Glomerular visceral epithelial cell (primary cell): ENCODE data around the gene GINS2.

Source experiments
- DNase-seq: peaks from one replicate; pipeline ENCODE4 v3.0.0-alpha.2; 2016; ENCODE audit errors: extremely low spot score

Gene GINS2

DNA sequence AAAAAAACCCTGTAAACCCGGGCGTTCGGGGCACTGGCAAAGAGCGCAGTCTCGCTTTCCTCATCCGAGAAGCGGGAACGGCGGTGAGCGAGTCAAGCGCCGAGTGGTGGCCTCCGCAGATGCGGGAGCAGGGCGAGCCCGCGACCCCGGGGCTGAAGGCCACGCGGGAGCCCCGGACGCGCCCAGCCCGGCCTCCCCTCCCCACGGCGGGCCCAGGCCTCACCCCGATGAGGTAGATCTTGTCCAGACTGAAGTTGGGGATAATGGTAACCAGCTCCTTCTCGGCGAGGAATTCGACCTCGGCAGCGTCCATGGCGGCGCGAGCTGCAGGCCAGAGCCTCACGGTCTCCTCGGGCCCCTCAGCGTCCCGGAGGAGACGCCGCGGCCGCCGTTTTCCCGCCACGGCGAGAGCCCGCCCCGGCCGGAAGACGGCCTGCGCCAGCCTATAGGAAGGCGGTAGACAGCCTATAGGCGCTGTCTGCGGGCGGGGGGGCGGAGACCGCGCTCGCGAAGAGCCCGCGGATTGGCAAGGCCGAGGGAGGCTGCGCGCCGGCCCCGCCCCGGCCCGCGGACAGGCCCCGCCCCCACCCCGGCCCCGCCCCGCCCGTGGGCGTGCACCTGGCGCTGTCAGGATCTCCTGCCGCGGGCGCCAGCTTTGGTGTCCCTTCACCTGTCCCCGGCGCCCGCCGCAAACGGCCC lies at the start of gene GINS2:
TSS of gene GINS2 (minus strand) at position 369 of the 699 bp plus-strand sequence. CDS start at position 313, 56 bp downstream.
- DNase-seq, result peak; percentile 93

DNA sequence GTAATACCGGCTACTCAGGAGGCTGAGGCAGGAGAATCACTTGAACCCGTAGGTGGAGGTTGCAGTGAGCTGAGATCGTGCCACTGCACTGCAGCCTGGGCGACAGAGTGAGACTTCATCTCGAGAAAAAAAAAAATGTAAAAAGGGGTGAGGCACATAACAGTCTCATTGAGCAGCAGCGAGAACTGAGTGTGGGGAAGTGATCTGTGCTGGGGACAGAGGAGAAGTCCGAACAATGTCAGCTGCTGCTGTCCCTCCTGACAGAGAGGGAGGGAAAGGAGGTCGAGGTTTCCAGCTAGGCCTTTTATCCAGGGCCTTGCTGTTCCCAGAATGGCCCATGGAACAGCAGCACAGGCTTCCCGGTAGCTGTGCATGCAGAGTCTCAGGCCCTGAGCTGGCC lies 48.2 kb upstream of the GINS2 start:
- DNase-seq, result no peak

DNA sequence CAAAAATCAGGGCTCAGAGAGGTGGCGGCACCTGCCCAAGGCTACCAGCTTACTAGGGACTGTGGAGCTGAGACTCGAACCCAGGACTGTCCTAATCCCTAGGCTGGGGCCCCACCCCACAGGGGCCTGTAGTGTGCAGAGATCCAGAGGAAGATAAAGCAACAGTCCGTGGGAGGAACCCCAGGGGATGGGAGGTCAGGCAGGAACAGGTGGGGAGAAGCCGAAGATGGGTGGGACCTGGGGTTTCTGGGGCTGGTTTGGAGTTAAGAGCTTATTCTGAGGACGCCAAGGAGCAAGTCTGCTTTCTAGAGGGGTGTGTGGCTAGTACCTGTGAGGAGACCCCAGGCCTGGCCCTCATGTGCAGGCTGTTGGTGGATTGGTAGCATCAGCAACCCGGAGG lies 47.2 kb upstream of the GINS2 start:
- no peak for DNase-seq

DNA sequence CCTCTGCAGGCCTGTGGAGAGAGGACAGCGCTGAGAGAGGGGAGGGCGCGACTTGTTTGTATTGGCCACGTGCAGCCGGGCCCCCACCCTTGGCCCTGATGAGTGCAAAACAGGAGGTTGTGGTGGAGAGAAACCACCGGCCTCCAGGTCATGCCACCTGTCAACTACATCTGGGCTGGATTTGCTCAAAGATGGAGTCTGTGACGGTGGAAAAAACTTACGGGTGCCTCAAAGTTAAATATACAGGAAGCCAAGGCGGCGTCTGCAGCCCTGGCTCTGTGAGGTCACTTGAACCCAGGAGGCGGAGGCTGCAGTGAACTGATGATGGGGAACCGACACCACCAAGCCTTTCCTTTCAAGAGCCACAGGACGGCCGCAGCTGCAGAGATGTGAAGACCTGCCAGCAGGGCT lies 46.5 kb upstream of the GINS2 start:
- DNase-seq, result no peak

DNA sequence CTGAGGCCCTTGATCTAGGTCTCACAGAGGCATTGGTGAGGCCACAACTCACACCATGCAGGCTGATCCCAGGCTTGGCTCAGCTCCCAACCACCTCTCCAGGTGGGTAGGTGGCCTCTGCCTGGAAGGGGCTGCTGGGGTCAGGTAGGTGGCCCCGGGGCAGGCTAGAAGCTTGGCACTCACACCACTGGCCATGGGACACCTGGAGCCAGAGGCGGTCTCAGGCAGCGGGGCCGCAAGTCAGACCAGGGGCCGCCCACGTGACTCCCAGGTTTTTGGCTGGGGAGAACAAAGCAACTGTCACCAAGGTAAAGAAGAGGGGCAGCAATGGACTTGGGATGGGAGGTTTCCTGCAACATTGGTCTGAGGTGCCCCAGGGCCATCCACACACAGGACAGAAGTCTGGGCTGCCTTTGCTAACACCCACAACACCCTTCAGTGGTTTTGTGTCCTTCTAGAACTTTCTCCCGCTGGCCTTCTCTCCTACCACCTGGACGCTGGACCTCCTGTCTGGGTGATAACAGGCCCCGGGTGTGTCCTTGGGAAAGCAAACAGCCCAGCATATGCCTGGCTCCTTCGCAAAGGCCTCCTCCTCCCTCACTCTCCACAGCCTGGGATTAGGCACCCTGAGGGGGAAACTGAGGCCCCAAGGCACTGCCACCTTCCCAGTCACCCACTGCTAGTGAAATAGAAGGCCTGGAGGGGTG lies 45.7 kb upstream of the GINS2 start:
- no peak for DNase-seq

DNA sequence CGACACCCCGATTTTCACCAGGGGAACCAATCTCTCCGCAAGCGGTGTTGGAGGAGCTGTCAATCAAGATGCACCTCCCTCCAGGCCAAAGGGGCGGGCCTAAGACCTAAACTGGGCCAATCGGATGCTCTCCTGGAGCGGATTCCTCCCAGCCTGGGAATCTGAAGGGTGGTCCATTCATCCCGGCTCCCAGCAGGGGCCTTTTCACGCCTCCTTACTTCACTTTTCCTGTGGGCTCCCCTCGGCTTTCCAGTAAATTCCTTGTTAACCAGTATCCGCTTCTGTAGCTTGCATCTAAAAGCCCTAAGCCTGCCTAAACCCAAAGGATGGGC lies 45.1 kb upstream of the GINS2 start:
- no peak for DNase-seq

DNA sequence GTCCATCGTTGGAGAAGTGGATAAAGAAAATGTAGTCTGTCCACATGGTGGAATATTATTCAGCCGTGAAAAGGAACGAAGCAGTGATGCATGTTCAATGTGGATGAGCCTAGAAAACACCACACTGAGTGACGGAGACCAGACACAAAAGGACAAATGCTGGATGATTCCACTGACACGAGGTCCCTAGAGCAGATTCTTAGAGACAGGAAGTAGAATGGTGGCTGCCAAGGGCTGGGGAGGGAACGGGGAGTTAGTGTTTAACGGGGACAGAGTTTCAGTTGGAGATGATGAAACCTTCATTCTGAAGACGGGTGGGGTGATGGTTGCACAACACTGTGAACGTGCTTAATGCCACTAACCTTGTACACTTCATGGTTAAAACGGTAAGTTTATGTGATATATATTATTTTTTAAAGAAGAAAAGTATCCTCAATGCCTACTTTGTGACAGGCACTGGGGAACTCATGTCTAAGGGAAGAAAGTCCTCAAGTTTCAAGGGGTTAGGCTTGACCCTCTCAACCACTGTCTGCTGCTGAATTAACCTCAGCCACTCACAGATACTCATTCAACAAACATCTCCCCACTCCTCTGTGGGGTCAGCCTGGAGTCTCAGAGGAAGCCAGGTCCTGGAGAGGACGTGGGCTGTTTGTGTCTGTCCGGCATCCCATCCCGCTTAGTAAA lies 44.5 kb upstream of the GINS2 start:
- no peak for DNase-seq

DNA sequence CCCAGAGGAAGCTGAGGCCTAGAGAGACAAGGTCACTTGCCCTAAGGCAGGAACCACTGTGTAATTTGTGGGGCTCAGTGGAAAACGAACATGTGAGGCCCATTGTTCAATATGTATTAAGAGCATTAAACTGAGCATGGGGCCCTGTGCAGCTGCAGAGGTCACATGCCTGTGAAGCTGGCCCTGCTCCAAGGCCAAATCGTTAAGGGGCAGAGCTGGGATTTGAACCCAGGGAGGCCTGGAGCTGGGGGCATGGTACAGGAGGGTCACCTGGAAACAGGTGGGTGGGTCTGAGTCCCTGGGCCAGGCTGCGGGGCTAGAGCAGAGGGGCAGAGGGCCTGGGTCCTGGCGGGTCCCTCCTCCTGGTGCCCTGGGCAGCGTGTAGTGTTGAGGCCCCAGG lies 42.4 kb upstream of the GINS2 start:
- no peak for DNase-seq

DNA sequence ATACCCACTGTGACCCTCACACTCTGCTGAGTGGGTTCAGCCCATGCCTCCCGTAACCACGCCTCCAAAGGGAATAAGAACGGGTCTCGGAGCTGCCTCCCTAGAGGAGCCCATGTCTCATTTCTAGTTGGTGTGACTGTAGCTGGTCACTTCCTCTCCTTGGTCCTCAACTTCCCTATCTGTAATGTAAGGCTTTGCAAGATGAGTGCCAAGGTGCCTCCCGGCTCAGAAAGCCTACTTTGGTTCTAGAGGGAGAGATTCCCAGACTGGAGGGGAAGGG lies 41.4 kb upstream of the GINS2 start:
- no peak for DNase-seq

DNA sequence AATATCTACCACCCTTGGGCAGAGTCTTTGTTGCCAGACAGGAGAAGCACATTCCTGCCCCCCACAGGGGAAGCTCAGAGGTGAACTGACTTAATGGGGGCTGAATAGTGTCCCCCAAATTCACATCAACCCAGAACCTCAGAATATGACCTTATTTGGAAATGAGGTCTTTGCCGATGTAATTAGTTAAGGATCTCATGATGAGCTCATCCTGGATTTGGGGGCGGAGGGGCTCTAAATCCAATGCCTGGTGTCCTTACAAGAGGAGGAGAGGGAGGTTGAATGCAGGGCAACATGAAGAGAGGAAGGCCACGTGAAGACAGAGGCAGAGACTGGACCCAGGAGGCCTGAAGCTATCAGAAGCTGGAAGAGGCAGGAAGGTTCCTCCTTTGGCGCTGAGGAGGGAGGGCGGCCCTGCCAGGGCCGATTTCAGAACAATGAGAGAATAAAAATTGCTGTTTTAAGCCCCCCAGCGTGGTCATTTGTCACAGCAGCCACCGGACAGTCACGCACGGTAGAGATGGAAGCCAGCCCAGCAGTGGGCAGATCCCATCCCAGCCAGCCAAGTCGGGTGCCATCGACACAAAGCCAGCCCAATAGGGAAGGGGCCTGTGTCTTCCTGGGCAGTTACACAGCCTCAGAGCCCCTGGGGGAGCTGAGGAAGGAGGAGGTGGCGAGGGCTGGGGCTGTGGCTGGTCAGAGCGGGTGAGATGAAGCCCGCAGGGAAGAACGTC lies 40.9 kb upstream of the GINS2 start:
- no peak for DNase-seq

DNA sequence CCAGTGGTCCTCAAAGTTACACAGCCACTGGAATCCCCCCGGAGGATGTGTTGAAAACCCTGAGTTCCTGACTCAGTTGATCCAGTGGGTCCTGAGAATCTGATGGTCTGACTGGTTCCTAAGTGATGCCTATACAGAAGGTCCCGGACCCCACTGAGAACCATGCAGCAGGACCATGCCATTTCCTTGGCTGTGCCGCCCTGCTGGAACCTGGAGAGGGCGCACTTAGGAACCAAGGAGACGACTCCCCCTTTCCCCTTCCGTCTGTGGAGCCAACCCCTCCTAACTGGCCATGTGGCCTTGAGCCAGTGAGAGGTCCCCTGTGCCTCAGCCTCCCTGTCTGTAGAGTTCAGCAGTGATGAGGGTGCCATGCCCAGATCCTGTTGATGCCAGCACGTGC lies 40.1 kb upstream of the GINS2 start:
- DNase-seq, result no peak

DNA sequence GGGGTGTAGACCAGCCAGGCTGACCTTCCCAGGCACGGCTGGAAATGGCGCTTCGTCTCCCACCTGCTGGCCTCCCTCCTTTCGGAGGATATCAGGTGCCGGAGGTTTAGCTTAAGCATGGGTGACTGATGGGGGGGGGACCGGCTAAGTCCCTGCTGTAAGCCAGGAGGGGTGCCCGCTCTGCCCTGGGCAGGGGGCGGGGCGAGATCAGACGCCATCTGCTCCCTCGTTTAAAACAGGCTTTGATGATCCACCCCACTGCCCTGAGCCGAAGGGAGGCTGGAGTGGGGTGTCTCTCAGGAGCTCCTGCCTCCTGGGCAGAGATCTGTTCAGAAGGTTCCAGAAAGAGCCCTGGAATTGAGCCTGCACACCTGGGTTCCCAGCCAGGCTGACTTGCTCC lies 36.2 kb upstream of the GINS2 start:
- no peak for DNase-seq

DNA sequence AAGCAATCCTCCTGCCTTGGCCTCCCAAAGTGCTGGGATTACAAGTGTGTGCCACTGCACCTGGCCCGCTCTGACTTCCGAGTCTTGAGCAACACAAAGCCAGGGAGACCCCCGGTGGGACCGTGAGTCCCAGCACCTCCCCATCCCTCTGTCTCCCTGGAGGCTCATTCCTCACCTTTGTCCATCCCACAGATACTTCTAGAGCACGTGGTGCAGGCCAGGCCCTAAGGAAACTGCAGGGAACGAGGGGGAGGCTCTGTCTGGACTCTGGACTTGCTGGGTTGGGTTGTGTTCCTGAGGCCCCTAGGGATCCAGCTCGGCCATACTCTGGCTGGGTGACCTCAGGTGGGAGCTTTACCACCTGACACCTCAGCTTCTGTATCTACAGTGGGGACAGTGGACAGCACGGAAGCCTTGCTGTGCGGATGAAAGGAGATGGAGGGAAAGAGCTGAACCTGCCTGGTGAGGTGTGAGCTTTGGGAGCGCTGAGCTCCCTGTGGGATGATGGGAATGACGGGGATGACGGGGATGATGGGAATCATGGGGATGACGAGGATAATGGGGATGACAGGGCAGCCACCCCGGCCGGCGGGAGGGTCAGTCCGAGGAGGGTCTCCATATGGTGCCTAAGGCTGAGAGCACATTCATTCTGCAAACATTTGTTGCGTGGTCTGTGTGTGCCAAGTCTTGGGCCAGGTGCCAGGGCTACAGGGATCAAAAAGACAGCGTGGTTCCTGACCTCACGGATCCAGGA lies 35.5 kb upstream of the GINS2 start:
- no peak for DNase-seq

DNA sequence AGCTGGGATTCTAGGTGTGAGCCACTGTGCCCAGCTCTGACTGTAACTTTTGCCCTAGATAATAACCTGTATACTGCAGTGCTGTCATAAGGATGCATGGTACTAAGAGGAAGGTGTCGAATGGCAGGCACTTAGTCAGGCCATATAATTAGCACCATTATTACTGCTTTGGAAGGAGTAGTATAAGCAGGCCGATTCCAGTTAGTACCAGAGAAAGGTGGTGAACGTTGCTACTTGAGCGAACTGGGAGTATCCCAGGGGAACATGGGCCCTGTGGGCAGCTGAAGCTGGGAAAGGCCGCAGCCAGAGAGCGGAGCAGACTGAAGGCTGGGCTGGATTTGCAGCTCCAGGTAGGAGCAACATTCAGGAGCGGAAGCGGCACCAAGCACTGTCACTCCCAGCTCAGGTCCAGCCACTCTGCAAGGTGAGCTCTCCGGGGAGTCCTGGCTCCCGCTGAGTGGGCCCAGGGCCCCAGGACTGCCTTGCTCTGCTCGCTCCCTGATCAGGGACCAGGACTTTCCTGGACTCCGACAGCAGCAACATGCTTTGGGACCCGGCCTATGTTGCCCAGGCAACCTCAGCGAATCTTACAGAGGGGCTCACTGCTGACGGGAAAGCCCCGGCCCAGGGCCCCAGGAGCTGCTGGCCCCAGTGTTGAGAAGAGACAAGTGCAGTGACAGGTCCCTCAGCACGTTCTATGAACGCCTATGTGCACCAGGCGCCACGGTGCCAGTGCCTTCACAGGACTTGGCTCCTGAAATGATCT lies 33.6 kb upstream of the GINS2 start:
- no peak for DNase-seq

DNA sequence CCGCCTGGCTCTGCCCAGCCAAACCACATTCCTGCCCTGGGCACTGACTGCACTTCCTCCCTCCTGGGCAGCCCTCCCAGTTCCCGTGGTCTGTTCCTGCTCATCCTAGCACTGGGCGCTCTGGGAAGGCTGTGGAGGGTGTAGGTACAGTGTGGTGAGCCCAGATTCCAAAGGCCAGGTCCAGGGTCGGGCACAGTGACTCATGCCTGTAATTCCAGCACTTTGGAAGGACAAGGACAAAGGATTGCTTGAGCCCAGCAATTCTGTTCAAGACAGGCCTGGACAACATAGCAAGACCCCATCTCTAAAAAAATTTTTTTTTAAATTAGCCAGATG lies 31.5 kb upstream of the GINS2 start:
- DNase-seq, result peak; percentile 91

DNA sequence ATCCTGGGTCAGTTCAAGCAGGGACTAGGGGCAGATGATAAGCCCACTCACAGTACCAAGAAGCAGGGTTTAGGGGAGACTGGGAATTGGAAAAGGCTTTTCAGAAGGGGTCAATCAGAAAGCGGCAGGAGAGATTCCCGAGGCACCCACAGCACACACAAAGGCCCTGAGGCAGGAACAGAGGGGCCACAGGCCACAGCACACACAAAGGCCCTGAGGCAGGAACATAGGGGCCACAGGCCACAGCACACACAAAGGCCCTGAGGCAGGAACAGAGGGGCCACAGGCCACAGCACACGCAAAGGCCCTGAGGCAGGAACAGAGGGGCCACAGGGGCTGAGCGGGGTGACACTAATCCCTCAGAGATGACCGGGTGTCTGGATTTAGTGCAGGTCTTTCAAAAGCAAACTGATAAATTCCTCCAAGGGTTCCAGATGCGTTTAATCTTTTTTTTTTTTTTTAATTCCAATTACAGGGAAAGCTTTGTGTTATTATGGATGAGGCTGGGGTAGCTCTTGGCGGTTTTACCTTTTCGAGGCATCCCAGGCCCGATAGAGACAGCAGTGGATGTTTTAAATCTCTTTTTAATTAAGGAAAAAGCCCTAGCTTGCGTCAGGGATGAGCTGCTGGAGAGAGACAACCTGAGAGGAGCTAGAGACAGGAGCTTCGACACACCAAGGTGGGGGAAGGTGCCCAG lies 31.0 kb upstream of the GINS2 start:
- no peak for DNase-seq

DNA sequence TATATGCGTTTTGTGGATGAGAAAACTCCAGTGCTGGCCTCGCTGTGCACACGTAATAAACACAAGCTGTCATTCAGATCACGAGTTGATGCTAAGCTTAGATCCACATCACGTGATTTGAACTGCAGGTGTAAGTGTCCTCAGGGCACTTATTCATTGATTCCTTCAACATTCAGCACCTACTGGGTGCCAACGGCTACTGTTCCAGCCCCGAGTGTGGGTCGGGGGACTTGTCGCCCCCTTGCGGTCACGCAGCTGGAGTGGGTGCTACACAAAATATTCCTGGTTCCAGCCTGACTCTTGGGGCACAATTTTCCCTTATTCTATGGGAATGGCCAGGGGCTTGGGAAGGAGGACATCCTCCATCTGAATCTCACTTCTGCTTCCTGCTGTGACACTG lies 29.9 kb upstream of the GINS2 start:
- no peak for DNase-seq

DNA sequence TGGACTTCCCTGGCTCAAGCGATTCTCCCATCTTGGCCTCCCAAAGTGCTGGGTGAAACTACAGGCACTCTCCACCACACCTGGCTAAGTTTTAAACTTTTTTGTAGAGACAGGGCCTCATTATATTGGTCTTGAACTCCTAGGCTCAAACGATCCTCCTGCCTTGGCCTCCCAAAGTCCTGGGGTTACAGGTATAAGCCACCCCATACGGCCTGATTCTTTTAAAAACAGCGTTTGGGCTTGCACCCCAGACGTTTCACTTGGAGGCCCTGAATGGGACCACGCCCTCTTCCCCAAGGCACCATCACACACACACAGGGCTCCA lies 29.4 kb upstream of the GINS2 start:
- DNase-seq, result no peak

DNA sequence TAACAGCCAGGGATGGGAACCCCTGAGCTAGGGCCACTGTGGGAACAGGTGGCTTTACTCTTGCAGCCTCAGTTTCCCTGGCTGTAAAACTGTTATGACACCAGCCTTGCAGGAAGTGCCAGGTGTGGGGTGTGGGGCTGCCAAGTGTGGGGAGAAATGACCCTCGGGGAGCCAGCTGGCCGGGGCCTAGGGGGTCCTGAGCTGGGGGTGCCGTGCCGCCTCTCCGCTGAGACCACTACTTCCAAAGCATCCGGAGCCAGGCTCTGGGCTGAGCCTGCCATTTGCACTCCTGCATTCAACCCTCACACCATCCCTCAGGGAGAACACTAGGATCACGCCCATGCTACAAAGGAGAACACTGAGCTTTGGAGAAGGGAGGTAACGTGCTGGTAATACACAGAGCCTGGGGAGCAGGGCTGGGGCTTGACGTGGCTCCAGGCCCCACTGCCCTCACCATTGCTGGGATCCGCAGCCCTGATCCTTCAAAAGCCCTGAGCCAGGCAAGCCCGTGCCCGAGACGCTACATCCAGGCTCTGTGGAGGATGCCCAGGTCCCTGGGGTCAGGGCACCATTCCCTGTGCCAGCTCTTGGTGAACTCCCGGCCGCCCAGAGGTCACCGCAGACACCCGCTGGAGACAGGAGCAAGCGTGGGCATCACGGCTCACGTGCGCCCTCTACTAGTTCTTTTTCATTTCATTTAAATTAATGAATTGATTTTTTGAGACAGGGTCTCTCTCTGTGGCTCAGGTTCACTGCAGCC lies 28.8 kb upstream of the GINS2 start:
- DNase-seq, result peak; percentile 63

DNA sequence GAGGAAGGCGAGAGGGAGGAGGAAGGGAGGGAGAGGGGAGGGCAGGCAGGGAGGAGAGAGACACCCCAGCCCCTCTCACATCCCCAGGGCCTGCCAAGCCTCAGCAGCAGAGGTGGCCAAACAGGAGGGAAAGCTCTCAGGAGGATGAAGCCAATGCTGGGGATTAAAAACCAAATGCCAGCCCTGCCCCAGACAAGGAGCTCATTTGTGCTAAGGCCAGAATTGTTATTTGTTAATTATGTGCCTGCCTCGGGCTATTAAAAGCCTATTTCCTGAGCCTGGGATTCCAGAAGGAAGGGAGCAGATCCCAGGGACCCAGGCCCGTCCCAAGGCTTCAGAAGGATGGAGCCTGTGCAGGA lies 27.9 kb upstream of the GINS2 start:
- no peak for DNase-seq
